ENCODE results near the gene SPRYD3.

The SPRYD3 gene

DNA sequence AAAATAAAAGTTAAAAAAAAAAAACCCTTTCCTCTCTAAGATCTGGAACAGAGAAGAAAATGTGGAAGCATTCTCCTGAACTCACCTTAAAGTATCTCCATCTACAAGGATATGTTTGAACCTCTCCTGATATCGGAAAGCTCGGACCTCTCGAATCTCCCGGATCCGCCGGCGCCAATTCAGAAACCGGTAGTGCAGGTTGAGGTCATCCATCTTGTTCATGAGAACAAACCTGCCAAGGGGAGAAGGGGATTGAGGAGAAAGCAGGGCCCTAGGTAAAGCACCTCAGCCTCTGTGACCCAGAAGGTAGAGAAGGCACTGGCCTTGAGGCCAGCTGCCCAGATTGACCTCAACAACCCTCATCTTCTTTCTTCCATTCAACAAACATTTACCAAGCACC is 2.2 kb downstream of the SPRYD3 start:
- DNase-seq = no peak

DNA sequence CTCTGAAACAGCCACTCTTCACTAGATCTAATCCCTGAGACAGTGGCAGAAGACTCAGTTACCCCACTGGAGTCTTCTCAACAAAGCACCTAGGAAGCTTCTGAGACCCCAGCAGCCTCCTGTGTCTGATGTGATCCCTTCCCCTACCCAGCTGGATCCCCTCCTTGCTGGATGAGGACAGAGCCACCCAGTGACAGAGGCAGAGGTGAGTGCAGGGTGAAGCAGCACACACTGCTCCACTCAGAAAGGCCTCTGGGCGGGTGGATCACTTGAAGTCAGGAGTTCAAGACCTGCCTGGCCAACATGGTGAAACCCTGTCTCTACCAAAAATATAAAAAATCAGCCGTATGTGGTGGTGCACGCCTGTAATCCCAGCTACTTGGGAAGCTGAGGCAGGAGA is 2.7 kb downstream of the SPRYD3 start:
- DNase-seq = no peak

DNA sequence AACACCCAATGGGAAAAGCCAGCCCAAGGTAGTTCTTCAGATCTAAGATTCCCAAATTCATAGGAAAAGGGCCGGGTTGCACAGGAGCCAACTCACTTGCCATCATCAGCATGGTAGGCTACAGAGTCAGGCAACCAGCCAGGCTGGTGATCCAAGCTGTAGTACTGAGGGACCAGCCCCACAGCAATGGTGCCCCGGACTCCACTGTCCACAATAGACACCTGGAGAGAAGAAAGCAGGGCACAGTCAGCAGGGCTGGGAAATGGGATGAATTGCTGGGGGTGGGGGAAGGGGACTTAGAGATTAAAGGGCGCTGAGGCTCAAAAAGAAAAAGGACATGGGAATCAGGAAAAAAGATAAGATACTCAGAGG is 4.2 kb downstream of the SPRYD3 start:
- DNase-seq = no peak

DNA sequence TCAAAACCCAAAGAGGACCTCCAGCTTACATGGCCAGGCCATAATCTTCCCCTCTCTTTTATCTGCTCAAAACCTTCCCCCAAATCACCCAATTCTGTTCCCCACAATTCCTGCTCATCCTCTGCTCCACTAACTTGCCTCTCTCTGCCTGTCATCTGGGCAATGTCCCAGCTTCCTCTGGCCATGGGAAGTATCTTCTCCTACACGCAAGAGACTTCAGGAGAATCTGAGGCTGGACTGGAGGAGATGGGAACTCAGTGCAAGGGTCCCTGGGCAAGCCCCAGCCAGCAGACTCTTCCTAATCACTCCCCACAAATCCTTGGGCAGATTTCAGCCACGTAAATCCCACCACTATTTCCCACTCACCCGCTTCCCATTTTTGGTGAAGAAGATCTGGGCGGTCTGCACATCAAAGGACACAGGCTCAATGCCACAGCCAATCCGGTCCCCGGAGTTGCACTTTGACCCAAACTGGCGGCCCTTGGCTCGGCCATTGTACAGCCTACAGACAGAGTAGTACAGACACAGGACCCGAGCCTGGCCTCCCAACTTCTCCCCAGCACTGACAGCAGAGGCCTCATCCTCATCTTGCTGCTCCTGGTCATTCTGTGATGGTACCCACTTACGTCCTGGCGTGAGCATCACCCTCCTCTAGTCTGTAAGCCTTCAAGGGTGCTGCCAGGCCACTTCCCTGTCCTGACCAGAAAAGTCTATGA is 4.7 kb downstream of the SPRYD3 start:
- DNase-seq = no peak

DNA sequence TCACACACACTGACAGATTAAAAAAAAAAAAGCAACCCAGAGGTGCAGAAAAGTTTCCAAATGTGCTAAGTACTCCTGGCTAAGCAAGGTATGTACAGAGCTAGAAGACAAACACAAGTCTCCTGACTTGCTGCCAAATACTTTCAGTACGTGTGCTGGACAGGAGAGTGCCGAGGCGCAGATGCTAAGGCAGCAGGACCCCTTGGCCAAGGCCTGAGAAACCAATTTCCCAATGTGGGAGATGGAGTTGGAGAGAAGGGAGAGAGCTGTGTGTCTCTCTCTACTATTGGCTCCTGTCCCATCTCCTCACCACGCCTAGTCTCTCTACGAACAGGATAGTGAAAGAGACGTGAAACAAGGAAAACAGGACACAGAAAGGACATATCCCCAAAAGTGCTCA is 5.3 kb downstream of the SPRYD3 start:
- no peak for DNase-seq

DNA sequence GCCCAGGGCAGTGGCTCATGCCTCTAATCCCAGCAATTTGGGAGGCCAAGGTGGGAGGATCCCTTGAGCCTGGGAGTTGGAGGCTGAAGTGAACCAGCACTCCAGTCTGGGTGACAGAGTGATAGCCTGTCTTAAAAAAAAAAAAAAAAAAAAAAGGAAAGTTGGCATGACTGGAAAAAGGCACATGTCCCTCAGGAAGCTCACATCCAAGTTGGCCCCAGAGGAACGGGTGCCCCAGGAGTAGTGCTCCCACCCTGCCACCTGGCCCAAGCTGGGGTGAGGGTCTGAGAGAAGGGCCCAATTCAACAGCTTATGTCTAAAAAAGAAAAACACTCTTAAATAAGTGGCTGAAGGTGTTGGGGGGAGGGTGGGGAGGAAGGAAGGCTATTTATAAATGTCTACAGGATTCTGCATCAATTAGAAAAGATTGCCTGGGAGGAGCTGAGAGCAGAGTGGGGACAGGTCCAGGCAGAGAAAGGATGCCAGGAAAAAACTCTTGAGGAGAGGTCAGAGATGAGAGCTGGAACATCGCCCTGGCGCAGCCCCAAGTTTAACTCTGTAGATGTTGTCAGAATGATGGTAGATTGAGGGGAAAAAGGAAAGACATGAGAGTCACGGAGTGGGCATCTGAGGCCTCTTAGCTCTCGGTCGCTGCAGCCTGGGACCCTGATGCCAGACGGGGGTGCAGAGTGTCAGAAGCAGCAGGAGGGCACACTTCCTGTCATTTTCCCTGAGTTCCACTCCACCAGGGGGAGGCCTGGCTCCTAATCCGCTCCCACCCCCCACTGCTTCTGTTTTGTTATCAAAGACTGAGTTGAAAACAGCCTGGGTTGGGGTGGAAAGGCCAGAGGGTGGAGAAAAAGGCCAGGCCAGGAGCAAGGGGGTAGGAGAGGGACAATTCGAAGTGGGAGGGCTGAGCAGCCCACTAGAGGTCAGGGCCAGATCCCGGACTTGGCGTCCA is 7.3 kb downstream of the SPRYD3 start:
- DNase-seq = no peak

DNA sequence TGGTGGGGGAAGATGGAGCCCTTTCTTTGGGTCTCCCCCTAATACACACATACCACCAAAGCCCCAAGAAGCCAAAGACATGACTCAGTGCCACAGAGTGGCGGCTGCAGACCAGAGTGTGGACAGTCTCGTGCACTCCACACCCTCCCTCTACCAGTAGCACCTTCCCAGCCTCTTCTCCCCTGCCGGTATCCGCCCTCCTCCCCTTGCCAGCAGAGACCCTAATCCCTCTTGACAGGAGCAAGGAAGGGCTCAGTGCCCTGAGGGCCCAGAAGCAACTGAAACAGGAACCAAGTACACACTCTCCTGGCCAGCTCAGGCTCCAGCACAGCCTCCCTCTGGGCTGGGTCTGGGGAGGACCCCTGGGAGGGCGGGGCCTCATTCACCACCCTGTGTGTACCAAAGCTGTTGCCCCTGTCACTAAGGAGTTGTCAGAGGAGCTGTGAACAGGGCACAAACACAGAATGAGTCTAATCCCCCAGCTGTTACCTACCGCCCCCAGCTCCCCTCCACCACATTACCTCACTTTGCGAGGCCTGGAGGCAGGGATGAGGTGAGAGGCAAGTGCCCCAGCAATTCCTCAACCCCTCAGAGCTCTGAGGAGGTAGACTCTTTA is 8.2 kb downstream of the SPRYD3 start:
- DNase-seq = no peak

DNA sequence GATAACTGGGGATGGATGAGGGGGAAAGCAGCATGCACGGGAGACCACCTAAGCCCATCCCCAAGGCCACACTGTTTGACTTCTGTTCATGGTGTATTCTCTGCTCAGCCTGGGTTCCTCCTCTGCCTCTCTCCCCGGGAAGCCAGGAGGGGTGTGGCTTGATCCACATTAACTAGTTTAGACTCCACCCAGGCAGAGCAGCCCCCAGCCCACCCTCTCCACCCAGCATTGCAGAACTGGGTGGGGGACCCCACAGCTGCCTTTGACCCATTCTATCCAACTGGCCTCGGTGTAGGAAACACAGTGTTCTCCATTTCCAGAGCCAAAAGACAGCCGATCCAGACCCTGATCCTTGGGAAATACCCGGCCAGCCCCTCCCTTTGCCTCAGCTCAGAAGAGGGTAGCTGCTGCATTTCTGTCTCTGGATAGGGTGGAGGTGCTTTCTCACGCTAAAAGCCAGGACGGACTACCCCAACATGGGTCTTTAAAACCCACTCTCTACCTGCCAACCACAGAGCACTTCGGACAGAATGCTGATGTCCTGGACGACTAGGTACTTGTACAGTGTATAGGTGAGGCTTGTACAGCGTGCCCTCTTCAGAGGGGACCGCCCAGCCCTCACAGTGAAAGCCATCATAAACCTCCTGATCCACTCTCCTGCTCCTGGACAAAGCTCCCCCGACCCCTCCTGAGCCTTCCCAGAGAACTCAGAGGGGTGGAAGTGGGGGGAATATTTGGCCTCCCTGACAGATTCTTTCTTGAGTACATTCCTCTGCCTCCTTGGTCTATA is 9.4 kb downstream of the SPRYD3 start:
- DNase-seq = no peak

DNA sequence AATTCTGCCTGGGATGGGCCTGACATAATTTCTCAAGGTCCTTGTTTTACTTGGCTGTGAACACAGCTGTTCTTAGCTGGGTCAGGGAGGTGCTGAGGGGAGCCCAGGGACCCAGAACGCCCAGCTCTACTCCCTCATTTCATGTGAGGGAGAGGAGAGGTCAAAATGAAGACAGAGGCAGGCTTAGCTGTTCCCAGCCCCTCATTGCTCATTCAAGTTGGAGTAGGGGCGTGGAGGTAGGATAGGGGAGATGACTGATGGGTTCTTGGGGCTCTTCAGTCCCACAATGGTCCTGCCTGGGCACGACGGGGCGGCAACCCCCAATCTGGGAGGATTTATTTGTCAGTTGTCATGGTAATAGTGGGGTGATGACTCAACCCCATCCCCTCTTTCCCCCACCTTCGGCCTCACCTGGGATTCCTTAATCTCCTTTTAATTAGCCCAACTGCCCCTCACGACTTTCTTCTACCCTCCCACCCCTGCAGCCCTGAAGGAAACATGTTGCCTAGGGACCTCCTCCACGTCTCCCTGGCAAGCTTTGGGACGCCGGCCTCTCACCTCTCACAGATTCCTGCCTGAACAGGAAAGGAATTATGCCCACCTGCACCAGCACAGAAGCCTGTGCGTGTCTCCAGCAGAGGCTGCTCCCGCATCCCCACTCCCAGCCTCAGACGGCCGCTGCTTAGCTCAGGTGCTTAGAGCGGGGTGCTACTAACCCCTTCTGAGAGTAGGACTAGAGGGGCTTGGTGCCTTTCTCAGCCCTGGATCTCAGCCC is 10.2 kb downstream of the SPRYD3 start:
- DNase-seq = no peak

DNA sequence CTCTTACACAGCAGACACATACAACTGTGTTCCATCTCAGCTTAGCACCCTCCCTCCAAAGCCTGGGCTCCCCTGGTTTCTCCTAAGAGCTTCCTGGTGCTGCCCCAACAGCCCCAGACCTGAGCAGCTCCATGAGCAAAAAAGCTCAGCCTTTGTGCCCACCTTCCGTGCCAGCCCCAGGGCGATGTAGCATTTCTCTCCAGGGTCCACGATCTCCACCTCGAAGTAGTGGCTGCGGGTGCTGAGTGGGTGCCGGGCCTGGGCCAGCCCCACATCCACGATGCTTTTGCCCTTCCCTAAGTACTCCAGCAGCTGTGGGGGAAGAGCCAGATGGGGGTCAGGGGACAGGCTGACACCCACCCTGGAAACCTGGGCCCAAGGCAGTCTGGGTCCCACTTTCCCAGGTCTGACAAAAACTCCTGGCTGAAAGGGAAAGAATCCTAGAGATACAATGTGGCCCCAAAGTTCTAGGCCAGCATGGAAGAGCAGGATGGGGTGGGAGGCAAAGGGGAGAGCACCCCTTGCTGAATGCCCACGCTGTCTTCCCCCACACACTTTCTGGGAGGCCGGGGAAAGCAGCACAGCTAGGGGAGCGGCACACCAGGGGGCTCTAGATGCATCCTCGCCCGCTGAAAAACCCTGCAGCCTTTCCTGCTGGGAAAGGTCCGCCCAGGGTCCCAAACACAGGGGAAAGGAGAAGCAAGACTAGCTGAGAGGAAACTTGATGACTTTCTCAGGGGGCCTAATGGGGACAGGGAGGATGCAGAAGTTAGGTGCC is 11.0 kb downstream of the SPRYD3 start:
- no peak for DNase-seq

DNA sequence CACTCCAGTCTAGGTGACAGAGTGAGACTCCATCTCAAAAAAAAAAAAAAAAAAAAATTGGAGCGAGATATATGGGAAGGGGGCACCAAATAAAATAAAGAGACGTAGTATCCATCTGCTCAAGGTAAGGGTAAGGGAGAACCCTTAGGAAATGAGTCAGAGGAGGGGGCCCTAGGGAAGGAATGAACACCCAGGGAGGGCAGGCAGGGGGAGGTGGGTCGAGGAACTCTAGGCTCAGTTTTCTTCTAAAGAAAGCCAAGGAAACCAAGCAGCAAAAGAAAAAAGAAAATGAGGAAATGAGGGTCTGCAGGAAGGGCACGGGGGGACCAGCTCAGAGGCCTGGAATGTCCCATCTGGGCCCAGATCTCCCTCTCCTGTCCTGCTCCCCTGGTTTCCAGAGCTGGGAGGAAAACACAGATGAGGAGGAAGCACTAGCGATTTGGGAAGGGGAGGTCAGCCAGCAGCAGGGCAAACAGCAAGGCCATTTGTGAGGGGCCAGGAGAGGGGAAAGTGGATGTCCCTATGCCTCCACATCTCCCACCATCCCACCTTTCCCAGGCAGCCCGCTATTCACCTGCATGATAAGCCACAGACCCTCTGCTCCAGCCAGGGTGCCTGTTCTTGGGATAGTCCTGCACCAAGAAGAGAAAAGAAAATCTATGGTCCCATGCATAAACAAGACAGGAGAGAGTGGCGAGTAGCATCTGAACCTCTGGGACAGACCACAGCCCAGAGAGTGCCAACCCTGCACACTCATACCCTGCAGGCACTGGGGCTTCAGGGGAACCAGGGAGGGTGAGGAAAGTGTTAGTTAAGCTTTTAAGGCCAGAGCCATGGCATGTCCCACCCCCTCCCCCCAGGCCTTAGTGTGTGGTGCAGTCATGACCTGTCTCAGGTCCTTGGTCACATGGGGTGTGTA is 11.9 kb downstream of the SPRYD3 start:
- no peak for DNase-seq

DNA sequence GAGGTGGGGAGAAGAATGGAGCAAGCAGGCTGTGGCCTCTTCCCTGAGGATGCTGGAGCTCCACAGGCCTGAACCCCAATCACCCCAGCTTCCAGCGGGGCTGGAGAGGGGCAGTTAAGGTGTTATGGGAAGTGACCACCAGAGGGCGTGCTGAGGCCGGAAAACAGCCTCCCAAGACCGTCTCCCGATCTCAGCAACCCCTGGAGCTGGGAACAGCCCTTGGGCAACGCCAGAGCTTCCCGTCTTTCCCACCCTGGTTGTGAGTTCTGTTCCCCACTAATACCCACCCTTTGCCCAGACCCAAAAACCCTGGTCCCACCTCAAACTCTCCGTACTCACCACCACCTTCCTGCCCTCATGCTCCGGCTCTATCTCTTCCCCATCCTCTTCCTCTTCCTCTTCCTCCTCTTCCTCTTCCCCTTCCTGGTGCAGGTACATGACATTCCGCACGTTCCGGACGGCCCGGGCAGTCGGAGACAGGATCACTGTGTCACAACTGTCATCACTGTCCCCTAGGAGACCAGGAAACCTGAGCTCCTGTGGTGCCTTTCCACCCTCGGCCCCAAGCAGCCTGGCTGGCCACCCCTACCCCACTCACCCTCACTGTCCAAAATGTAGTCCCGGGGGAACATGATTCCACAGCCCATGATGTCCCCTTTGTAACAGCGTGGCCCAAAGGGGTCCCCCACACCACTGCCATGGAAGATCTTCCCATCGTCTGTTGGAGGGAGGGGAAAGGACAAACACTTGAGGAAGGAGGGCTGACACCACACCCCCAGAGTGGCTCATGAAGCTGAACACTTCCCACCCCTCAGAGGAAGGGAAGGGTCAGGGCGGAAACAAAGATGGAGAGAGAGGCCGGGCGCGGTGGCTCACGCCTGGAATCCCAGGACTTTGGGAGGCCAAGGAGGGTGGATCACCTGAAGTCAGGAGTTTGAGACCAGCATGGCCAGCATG is 12.9 kb downstream of the SPRYD3 start:
- DNase-seq = peak; percentile 78

DNA sequence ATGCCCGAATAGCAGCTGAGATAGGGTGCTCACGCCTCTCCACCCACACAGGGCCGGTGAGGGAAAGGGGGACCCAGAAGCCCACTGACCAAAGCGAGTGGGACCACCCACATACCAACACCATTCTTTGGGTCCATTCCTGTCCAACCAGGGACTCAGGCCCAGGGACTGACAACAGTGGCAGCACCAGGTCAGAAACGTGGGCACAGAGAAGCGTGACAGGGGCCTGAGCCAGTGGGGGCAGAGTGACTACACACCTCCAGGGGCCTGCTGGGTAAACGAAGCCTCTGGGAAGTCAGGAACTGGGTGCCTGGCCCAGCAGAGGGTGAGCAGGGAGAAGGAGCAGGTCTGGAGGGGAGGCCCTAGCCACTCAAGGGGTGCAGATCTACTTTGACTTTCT is 13.7 kb downstream of the SPRYD3 start:
- no peak for DNase-seq

DNA sequence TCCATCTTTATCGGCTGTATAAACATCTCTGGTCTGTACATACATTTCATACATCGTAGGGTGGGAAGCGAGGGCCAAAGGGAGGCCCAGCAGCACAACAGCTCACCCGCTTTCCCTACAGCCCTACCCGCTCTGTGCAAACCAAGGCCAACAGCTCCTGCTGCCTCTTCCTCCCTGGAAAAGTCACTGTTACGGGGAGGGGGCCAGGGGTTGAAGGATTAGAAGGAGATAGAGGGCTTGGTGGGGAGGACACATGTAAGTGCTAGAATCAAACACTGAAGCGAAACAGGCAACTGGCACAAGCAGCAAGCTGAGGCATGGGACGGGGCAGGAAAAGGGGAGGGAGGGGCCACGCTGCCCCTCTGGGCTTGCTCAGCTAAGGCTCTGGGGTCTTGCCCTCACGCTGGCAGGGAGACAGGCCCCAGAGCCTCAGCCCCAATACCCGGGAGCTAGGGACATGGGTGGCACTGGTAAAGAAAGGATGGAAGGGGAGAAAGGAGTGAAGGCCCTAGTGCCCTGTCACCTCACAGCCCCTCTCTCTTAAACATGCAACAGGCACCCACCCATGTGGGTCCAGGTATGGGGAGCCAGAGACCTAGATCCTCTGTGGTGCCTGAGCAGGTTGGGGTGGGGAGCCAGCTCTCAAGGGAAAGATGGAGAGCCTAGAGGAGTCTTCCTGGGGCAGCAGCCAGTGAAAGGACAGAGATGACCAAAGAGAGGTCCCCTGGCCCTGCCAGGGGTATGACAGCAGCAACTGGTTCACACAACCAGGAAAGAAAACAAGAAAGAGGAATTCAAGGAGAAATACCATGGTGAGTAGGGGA is 14.4 kb downstream of the SPRYD3 start:
- DNase-seq = no peak

DNA sequence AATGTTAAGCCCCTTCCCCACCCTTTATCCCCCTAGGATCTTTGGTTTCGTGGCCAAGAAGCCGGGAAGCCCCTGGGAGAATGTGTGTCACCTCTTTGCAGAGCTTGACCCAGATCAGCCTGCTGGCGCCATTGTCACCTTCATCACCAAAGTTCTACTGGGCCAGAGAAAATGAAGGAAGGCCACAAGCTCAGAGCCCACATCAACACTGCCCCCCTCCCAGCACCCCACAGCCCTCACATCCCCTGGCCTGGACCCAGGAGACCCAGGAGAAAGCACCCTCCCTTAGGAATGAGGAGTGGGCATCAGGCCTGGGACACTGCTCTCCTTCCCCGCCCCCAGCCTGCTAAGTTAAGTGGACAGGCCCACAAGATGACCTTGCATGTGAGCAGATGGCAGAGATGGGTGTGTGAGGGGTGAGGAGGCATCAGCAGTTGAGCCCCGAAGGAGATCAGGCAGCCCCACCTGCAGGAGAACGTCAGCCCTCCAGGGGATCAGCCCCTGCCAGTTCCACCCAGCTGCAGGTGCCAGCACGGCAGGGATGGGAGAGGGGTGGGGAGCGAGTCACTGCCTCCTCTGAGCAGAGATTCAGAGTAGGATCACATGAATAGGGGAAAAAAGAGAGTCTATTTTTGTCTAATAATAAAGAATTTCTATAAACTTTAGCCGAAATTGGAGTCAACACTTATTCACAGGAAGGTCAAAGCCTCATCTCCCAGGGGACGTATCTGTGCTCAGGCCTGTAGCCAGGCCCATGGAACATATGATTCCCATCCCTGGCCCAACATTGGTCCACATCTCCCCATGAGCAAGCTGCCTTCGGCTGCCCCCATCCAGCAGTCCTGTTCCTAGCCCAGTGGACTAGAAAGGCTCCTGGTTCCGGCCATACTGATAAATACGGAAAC is 15.2 kb downstream of the SPRYD3 start:
- DNase-seq = no peak

DNA sequence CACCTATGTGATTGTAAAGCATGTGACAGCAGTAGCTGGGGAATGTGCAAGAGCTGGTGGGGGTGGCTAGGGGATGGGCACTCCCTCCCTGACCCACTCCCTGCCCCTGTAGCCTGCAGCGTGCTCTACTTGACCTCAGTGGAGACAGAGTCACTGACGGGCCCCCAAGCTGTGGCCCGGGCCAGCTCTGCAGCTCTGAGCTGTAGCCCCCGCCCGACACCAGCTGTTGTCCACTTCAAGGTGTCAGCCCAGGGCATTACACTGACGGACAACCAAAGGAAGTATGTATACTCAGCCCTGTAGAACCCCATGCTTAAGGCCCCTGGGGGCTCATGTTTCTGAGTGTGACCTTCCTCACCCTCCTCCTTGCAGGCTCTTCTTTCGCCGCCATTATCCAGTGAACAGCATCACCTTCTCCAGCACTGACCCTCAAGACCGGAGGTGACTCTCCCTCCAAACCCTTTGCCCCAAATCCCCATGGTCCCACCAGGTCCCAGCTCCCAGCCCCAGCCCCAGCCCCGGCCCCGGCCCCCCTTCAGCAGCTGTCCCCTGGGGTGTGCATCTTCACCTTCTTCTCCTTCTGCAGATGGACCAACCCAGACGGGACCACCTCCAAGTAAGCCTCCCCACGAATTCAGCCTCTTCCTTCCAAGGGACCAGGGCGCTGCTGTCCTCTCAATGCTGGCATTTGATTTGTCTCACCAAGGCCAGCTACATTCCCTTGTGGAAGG is 16.0 kb downstream of the SPRYD3 start:
- no peak for DNase-seq

All from stimulated activated CD4-positive, alpha-beta T cell treated with anti-CD3 and anti-CD28 coated beads, Interleukin-15, amount 100 ng/mL, for 24 hours (primary cell).